Chondrocyte (in vitro differentiated cells): Measurements from ENCODE around the gene SH3TC2. TPM values are rescaled to one million over a fixed set of nuclear protein-coding genes. Genes with fewer than 3 reads are reported as not detected.

Experiments used
- DNase-seq: peaks from one replicate; pipeline ENCODE4 v3.0.0; 2021; ENCODE audit warnings: mixed read lengths, low spot score
- H3K27ac Mint-ChIP-seq: one replicate; pipeline ENCODE4 v1.8.0; 2021; ENCODE audit warnings: mild to moderate bottlenecking, moderate library complexity, mixed read lengths; ENCODE audit not compliant: unreplicated experiment
- H3K27me3 Mint-ChIP-seq: 2 replicates; pipeline ENCODE4 v1.8.0; 2021; ENCODE audit warnings: low read depth, mixed read lengths
- H3K36me3 Mint-ChIP-seq: 2 replicates; pipeline ENCODE4 v1.8.0; 2021; ENCODE audit warnings: low read depth, mixed read lengths
- H3K4me1 Mint-ChIP-seq: 2 replicates; pipeline ENCODE4 v1.8.0; 2021; ENCODE audit warnings: low read depth, mild to moderate bottlenecking, mixed read lengths
- H3K4me3 Mint-ChIP-seq: one replicate; pipeline ENCODE4 v1.8.0; 2021; ENCODE audit warnings: mild to moderate bottlenecking, moderate library complexity, mixed read lengths; ENCODE audit not compliant: unreplicated experiment
- H3K9me3 Mint-ChIP-seq: 2 replicates; pipeline ENCODE4 v1.8.0; 2021; ENCODE audit warnings: low read depth, mixed read lengths
- CTCF ChIP-seq: fragments of 200-600 bp; sonication (generic); IDR thresholded peaks from 2 replicates; pipeline ENCODE4 v1.5.0; 2021; ENCODE audit warnings: antibody characterized with exemption, mild to moderate bottlenecking, moderate library complexity
- total RNA-seq: library from RNA; stranded (reverse); gene quantifications from 3 replicates; pipeline ENCODE4 v1.2.1, GENCODE V29; 2021

SH3TC2 gene
- total RNA-seq, 1 donor from 2014 or later, result 0.80 TPM

- no peaks in the 10 kb centered on the region for H3K4me1 Mint-ChIP-seq
- no peak for DNase-seq
- H3K36me3 Mint-ChIP-seq, result no peaks in the 10 kb centered on the region
- H3K9me3 Mint-ChIP-seq, result no peaks in the 10 kb centered on the region
- no peak overlapping the region for H3K4me3 Mint-ChIP-seq
- TF ChIP-seq CTCF, result no peak
- H3K27ac Mint-ChIP-seq, result no peak overlapping the region
- H3K27me3 Mint-ChIP-seq, result no peaks in the 10 kb centered on the region
These were observed 22.4 kb downstream of the SH3TC2 start for GRCh38 chr5:149040421-149040820.

- no peaks in the 10 kb centered on the region for H3K36me3 Mint-ChIP-seq
- H3K27me3 Mint-ChIP-seq, result no peaks in the 10 kb centered on the region
- no peak for TF ChIP-seq CTCF
- H3K4me3 Mint-ChIP-seq, result no peak overlapping the region
- DNase-seq, result no peak
- no peak overlapping the region for H3K27ac Mint-ChIP-seq
- H3K4me1 Mint-ChIP-seq, result no peaks in the 10 kb centered on the region
- H3K9me3 Mint-ChIP-seq, result no peaks in the 10 kb centered on the region
These were observed 23.4 kb downstream of the SH3TC2 start for GRCh38 chr5:149039506-149039905.

DNA sequence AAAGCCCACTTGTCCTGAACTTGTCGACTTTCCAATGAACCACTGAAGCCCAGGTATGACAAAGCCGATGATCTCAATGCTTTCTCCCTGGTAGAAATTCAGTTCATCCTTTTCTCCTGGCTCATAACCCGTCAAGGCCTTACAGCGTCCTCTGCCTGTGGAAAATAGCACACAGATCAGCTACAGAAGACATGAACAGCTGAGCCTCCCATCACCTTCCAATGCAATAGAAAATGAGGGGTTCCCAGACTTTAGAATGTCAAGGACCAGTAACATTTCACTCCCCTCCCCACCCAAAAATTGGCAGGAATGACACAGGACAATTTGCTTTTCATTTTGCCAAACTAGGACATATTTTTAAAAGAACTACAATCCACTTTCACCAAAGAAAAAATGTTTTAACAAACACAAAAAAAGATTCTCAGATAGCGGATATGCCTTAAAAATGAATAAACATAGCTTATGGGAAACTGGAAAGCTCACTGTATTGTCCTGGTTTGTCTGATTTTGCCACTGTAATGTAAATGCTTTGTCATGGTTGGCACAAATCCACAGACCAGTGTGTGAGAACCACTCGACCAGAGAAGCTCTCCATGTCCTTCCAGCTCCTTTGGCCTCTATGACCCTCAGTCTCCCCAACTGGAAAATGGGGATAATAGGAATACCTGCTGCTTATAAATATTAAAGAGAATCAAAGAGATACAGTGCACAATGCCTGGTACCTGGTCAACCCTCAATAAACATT lies 24.4 kb downstream of the SH3TC2 start:
- TF ChIP-seq CTCF, result peak; percentile 6
- Mint-ChIP-seq H3K4me3 (no peak overlapping the region), H3K9me3 (no peaks in the 10 kb centered on the region), H3K27me3 (no peaks in the 10 kb centered on the region), H3K4me1 (no peaks in the 10 kb centered on the region), H3K36me3 (no peaks in the 10 kb centered on the region), H3K27ac (no peak overlapping the region)
- DNase-seq, result no peak

DNA sequence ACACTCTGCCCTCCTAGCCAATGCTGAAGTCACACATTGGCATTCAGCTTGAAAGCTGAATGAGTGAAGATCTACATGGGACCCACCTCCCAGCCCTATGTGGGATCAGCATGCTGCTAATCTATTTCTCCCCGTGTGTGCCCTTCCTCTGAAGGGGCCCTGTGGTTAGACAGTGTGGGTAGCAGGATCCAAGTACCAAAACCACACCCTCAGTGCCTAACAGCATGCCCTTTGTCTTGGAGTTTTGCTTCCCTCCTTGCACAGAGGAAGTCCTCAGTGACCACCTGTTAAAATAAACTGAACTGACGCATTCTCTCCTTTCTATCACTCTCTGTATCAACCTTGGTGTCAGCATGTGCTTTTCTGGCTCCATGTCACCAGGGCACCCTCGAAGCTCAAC lies 25.0 kb downstream of the SH3TC2 start:
- H3K9me3 Mint-ChIP-seq, result no peaks in the 10 kb centered on the region
- no peak overlapping the region for H3K27ac Mint-ChIP-seq
- no peak overlapping the region for H3K4me3 Mint-ChIP-seq
- H3K36me3 Mint-ChIP-seq, result no peaks in the 10 kb centered on the region
- DNase-seq, result no peak
- no peaks in the 10 kb centered on the region for H3K27me3 Mint-ChIP-seq
- no peaks in the 10 kb centered on the region for H3K4me1 Mint-ChIP-seq
- TF ChIP-seq CTCF, result no peak

DNA sequence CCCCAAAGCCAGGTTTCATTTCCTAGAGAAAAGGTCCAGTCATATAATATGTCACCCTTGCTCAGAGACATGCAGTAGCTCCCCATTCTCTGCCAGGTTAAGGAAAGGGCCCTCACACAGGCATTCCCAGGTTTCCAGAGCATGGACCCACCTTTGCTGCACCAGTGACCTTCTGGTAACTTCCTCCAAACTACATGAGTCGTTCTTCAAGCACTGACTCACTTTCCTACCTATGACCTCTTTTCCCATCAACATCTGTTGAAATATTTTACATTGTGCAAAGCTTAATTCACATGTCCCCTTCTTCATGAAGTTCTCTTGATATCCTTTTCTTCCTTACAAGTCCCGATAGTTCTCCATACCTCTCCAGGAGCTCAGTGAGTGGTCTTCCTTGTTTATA lies 25.9 kb downstream of the SH3TC2 start:
- H3K4me1 Mint-ChIP-seq, result no peaks in the 10 kb centered on the region

More for the DNA sequence above, 25.9 kb downstream of the SH3TC2 start:
- no peaks in the 10 kb centered on the region for H3K36me3 Mint-ChIP-seq
- no peak overlapping the region for H3K27ac Mint-ChIP-seq
- H3K9me3 Mint-ChIP-seq, result no peaks in the 10 kb centered on the region
- no peaks in the 10 kb centered on the region for H3K27me3 Mint-ChIP-seq
- no peak overlapping the region for H3K4me3 Mint-ChIP-seq
- no peak for DNase-seq
- no peak for TF ChIP-seq CTCF
